DMS79 (cell line): ENCODE results near the gene AMHR2.
"Not testable (repeated sequence)": the region's sequence is repeated elsewhere in the genome, so short reads cannot be mapped to it uniquely, and the experiment has no call there.

Experiments used
- DNase-seq: peaks from one replicate; lab custom pipeline; 2025; lab: John Stamatoyannopoulos, UW

Gene AMHR2

DNA sequence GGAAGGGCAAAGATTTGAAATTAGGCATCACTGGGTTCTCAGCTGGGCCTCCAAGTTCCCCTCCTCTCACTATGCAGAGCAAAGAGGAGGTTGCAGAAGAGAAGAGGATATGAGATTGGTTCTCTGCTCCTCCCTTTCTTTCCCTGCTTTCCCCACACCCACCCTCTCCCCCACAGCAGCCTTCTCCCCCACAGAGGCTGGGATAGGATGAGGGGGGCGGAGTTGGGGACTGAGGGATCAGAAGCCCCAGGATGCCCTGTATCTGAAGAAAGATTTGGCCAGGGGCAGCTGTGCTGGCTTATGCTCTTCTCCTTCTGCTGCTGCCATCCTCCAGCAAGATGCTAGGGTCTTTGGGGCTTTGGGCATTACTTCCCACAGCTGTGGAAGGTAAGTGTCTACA lies at the start of gene AMHR2:
Gene AMHR2 (plus strand): TSS at position 259 of the 400 bp plus-strand sequence. CDS start 80 bp downstream, at position 339.
- no peak for DNase-seq

DNA sequence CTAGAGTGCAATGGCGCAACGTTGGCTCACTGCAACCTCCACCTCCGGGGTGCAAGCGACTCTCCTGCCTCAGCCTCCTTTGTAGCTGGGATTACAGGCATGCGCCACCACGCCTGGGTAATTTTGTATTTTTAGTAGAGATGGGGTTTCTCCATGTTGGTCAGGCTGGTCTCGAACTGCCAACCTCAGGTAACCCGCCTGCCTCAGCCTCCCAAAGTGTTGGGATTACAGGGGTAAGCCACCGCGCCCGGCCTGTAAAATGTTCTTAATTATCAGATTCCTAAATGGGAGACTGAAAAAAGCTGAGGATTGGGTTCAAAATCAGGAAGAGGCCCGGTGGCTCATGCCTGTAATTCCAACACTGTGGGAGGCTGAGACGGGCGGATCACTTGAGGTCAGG lies 49.4 kb upstream of the AMHR2 start:
- not testable (repeated sequence) for DNase-seq

DNA sequence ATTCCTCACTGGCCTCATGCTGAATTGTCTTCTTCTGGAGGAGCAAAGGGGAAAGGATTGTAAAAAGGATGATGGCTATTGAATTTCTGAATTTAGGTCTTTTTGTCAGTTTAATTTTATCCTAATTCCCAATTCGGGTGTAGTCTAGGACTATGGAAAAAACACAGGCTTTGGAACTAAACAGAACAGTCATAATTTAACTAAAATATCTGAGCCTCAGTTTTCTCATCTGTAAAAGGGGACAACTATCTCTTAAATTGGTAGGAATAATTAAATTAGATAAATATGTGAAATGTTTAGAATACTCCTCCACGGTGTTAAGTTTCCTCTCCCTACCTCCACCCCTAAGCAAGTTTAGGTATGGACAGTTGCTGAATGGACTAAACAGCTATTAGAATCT lies 46.9 kb upstream of the AMHR2 start:
- DNase-seq, result no peak

DNA sequence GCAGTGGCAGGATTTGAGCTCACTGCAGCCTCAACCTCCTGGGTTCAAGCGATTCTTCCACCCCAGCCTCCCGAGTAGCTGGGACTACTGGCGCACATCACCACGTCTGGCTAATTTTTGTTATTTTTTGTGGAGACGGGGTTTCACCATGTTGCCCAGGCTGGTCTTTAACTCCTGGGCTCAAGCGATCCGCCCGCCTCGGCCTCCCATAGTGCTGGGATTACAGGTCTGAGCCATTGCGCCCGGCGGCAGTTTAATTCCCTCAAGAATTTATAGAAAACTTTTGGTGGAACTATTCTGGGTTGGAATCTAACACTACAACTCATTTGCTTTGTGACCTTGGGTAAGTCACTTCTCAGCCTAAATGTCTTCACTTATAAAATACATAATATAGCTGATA lies 45.4 kb upstream of the AMHR2 start:
- no peak for DNase-seq

DNA sequence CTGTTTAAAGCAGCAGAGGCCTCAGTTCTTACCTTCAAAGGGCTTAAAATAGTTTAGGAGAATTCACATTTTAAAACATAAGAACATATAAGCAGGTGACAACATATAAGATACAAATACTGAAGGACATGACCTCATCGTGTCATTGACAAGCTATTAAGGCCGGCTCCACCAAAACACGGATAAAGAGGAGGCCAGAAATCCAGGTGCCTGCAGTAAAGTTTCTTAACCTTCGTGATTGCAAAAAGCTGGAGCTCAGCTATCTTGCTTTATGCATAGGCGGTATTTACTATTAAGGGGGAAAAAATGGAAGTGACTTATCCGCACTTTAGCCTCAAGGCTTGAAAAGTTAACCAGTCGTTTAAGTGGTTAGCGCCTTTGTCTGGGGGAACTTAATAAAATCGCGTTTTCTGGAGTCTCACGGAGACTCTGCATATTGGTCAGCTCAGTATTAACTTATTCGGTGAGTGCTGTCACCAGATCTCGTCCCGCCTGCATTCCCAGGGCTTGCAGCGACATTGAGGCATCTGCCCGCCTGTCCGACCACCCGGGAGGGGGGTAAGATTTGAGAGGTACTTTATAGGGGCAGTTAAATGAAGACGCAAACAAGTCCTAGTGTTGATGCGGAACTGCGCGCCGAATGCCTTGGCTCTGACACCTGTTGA lies 44.8 kb upstream of the AMHR2 start:
- DNase-seq, result no peak

DNA sequence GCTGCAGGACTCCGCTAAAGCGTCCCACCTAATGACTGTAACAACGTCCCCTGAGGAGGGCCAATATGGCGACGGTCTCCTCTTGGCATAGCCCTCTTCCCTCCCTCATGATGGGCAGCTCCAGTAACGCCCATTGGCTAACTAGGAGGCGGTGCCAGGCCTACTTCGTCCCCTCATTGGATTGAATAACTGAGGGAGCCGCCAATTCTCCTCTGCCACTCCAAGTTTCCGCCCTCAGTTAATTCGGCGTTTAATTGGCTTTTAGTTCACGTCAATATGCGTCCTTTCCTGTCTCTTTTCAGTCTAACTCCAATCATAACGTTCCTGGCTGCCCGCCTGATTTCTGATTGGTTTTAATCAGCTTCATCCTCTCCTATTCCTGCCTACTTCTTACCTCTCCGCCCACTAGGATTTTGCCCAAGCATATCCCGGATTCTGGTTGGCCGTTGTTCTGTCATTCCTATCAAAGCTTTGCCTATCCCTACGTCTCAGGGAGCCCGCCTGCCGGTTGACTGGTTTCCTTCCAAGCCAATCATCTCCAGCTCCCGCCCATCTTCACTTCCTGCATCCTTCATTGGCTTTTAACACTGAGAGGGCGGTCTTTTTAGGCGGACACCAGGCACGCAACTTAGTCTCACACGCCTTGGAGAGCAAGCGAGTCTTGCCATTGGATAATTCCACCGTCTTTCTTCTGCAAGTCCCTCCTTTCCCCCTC lies 44.1 kb upstream of the AMHR2 start:
- DNase-seq, result peak; percentile 100

DNA sequence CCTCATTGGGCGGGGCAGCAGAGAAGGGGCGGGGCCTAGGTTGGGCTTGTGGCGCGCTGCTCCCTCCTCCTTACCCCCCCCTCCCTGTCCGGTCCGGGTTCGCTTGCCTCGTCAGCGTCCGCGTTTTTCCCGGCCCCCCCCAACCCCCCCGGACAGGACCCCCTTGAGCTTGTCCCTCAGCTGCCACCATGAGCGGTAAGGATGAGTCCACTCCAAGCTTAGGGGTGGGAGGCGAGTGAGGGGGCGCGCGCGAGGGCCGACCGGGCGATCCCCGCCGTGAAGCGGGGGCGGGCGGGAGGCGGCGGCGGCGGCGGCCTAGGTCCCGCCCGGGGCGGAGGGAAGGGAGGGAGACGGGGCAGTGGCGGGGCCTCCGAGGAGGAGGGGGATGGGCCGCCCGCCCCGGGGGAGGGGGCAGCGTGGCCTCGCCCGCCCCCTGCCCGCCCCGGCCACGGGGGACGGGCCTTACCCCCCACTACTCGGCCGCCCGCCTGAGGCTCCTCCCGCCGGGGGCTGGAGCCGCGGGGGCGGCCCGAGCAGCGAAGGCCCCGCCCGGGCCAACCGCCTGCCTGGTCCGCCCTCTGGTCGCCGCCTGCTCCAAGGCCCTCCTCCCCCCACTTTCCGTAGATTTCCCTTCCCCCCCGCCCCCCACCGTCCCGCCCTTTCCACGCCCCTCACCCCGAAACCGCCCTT lies 43.4 kb upstream of the AMHR2 start, which contains the start of gene SP1:
Gene SP1 (plus strand): TSS at position 73 of the 690 bp plus-strand sequence. CDS start 116 bp downstream, at position 189.
- peak; percentile 17 for DNase-seq

DNA sequence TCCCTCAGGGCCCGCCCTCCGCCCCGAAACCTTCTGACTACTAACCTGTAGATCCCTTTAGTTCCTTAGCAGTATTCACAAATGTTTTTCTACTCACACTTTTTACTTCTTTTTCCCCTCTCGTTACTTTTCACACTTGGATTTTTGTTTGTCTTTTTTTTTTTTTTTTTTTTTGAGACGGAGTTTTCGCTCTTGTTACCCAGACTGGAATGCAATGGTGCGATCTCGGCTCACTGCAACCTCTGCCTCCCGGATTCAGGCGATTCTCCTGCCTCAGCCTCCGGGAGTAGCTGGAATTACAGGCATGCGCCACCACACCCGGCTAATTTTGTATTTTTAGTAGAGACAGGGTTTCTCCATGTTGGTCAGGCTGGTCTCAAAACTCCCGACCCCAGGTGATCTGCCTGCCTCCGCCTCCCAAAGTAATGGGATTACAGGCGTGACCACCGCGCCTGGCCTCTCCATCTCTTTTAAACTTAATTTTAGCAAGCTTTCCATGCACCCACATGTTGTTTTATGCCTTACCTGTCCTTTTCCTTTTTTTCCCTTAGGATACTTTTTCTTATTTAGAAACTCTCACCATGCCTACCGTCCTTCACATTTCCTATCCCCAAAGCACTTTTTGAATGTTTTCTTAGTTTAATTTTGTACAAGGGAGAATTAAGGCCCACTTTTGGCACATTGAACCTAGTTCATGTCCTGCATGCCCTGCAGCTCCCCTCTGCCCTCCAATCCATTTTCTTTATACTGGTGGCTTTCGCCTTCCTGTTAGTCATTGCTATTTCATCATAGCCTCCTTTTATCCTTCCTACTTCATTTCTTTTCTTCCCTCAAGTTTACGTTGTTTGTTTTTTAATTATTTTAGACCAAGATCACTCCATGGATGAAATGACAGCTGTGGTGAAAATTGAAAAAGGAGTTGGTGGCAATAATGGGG lies 42.6 kb upstream of the AMHR2 start:
- DNase-seq, result no peak

DNA sequence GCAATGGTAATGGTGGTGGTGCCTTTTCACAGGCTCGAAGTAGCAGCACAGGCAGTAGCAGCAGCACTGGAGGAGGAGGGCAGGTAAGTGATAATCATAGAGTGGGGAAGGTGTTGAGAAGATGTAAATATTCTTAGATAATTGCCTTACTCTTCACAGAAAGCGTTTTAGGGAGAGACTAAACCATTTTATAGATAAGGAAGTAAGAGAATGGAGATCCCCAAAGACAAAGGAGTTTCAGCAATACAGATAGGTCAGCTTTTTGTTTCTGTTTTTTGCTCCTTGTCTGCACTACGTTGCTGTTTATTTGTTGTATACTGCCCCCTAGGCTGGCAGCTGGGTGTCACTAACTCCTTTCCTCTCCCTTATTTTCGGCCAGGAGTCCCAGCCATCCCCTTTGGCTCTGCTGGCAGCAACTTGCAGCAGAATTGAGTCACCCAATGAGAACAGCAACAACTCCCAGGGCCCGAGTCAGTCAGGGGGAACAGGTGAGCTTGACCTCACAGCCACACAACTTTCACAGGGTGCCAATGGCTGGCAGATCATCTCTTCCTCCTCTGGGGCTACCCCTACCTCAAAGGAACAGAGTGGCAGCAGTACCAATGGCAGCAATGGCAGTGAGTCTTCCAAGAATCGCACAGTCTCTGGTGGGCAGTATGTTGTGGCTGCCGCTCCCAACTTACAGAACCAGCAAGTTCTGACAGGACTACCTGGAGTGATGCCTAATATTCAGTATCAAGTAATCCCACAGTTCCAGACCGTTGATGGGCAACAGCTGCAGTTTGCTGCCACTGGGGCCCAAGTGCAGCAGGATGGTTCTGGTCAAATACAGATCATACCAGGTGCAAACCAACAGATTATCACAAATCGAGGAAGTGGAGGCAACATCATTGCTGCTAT lies 41.7 kb upstream of the AMHR2 start:
- DNase-seq, result no peak

DNA sequence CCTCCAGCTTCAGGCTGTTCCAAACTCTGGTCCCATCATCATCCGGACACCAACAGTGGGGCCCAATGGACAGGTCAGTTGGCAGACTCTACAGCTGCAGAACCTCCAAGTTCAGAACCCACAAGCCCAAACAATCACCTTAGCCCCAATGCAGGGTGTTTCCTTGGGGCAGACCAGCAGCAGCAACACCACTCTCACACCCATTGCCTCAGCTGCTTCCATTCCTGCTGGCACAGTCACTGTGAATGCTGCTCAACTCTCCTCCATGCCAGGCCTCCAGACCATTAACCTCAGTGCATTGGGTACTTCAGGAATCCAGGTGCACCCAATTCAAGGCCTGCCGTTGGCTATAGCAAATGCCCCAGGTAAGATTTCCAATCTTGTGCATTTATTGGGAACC lies 40.4 kb upstream of the AMHR2 start:
- DNase-seq, result no peak

DNA sequence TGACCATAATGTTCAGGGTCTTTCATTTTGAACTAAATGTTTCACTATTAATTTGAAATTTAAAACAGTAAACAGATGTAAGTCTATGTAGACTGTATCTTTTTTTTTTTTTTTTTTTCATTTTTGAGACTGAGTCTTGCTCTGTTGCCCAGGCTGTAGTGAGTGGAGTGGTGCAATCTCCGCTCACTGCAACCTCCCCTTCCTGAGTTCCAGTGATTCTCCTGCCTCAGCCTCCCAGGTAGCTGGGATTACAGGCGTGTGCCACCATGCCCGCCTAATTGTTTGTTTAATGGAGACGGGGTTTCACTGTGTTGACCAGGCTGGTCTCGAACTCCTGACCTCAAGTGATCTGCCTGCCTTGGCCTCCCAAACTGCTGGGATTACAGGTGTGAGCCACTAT lies 37.3 kb upstream of the AMHR2 start:
- not testable (repeated sequence) for DNase-seq

DNA sequence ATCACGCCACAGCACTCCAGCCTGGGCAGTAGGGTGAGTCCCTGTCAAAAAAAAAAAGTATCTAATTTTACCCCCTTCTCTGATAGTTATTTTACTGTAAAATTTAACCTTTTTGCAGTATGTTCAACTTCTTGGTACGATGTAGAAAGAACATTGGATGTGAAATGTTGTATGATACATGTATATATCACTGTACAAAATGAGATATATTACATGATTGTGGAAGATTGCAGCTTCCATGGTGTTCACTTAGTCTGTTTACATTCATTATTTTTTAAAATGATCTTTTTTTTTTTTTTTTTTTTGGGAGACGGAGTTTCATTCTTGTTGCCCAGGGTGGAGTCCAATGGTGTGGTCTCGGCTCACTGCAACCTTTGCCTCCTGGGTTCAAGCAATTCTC lies 34.7 kb upstream of the AMHR2 start:
- no peak for DNase-seq

DNA sequence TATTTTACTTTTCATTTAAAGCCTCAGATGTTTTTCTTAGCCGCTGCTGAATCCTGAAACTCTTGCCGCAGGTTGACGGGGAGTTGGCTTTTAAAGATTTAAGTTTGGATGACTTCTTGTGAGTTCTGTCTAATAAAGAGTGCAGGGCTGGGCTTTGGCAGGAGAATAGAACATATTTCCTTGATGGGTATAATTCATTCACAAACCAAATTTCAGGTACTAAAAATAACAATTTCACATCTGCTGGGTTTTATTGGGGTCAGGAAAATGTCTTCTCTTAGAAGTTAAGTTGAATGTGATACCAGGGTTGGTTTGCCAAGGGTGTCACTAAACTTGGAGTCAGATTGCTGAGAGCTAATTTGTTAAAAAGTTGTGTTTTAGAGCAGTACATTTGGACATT lies 34.0 kb upstream of the AMHR2 start:
- DNase-seq, result no peak

DNA sequence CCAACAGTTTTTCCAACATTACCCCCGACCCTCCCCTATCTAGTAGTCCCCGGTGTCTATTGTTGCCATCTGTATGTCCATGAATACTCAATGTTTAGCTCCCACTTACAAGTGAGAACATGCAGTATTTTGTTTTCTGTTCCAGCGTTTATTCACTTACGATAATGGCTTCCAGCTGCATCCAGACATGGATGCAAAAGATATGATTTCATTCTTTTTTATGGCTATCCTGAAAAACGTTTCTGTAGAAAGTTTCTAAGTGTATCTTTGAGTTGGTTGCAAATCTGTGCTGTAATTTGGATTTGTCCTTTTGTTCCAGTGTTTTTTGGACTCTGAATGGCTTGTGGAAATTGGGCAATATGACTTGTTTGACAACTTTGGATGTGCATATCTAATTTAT lies 31.9 kb upstream of the AMHR2 start:
- DNase-seq, result no peak

DNA sequence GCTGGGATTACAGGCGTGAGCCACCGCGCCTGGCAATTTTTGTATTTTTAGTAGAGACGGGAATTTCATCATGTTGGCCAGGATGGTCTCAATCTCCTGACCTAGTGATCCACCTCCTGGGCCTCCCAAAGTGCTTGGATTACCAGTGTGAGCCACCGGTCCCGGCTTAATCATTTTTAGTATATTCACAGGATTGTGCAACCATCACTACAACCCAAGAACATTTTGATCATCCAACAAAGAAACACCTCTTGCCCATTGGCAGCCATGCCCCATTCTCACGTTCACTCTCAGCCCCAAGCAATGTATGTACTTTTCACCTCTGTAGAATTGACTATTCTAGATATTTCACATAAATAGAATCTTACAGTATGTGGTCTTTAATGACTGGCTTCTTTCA lies 23.8 kb upstream of the AMHR2 start:
- no peak for DNase-seq

DNA sequence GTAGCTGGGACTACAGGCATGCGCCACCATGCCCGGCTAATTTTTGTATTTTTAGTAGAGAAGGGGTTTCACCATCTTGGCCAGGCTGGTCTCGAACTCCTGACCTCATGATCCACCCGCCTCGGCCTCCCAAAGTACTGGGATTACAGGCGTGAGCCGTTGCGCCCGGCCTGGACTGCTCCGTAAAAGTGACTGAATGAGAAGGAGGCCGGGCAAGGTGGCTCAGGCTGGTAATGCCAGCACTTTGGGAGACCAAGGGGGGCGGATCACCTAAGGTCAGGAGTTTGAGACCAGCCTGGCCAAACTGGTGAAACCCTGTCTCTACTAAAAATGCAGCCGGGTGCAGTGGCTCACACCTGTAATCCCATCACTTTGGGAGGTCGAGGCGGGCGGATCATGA lies 21.3 kb upstream of the AMHR2 start:
- not testable (repeated sequence) for DNase-seq

DNA sequence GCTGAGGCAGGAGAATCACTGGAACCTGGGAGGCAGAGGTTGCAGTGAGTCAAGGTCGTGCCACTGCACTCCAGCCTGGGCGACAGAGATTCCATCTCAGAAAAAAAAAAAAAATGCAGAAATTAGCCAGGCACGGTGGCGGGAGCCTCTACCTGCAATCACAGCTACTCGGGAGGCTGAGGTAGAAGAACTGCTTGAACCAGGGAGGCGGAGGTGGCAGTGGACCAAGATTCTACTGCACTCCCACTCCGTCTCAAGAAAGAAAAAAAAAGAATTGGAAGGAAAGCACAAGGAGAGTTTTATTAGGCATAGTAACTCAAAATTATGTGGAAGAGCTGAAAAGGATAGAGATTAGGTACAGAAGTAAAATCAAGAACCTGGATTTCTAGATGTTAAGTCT lies 20.8 kb upstream of the AMHR2 start:
- DNase-seq, result no peak

DNA sequence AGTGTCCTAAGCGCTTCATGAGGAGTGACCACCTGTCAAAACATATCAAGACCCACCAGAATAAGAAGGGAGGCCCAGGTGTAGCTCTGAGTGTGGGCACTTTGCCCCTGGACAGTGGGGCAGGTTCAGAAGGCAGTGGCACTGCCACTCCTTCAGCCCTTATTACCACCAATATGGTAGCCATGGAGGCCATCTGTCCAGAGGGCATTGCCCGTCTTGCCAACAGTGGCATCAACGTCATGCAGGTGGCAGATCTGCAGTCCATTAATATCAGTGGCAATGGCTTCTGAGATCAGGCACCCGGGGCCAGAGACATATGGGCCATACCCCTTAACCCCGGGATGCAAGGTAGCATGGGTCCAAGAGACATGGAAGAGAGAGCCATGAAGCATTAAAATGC lies 12.7 kb upstream of the AMHR2 start:
- no peak for DNase-seq

DNA sequence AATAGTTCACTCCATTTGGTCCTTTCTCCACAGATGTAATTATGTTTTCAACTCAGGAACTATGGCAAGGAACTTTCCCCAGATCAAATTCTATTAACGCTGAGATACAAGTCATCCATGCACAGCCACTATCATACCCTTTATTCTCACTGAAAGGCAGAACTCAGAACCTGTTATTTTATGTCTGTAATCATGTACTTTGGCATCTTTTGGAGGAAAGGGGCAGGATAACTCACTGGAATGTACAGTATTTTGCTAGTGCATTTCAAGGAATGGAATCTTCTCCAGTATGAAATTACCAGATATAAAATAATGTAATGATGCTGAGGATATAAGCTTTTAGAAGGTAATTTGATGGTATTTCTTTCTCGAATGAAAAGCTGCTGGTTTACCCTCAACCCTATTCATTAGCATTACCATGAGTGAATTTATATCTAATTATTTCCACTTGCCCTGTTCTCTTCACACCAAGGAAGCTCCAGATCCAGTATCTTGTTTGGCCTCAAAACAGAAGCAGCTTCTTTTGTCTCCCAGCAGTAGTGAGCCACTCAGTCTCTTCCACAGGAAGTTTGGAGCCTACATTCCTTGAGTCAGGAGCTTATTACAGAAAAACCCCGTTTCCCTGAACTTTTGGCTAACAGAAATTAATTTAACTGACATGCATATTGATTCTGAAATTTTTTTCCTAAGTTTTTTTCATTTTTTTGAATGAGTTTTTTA lies 10.0 kb upstream of the AMHR2 start:
- DNase-seq, result no peak

DNA sequence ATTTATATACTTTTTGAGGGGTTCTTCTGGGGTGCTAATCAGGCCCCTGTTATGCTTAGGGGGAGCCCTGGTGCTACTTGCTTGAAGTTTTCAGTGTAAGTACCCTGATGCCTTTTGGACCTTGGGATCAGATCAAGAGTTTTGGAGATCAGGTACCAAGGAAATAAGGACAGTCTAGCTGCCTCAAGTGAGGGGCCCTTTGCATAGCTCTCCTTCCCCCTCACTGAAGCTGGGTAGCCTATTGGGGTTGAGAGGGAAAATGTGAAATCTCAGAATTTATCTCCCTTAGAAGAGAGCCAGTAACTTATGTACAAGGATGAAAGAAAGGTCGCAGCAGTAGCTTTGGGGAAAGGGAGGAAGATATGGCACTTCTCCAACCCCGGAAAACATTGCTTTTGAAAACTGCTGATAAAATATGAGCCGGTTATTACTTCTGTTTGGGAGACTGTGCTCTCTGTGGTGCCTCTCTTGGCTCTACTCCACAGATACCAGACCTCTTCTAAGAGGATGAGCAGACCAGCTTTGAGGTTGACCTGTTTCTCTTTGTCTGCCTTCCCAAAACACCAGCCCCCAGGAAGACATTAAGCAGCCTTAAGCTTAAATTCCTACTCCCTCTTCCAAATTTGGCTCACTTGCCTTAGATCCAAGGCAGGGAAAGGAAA lies 8.8 kb upstream of the AMHR2 start:
- DNase-seq, result no peak
